MCF 10A (cell line): Measurements from ENCODE around the gene ABHD12. TPM values are rescaled to one million over a fixed set of nuclear protein-coding genes. Genes with fewer than 3 reads are reported as not detected.

Experiments
- BruUV-seq: library from RNA; stranded (reverse); fragments of 400-500 nt; replicated peaks from 2 replicates; lab custom pipeline; 2021; lab: Mats Ljungman, UMichigan
- CTCF ChIA-PET: fragments of 300-600 bp; sonication (Branson Sonifier 250); formaldehyde crosslinking; extraction: SDS; loops from one replicate; lab custom pipeline; 2021; ENCODE audit warnings: antibody characterized with exemption, inconsistent platforms; lab: Yijun Ruan, JAX
- POLR2A ChIA-PET: fragments of 300-600, 350-650 bp; sonication (Branson Sonifier 250); formaldehyde crosslinking; extraction: SDS; loops from one replicate; lab custom pipeline; 2020; ENCODE audit warnings: antibody characterized with exemption, inconsistent platforms; lab: Yijun Ruan, JAX
- DNase-seq: peaks from one replicate; pipeline ENCODE4 v3.0.0-alpha.2; 2018; ENCODE audit not compliant: unreplicated experiment
- H3K27ac Mint-ChIP-seq: one replicate; pipeline ENCODE4 v1.8.0; 2022; ENCODE audit warnings: mild to moderate bottlenecking, low read depth, mixed read lengths; ENCODE audit not compliant: unreplicated experiment
- H3K27me3 Mint-ChIP-seq: one replicate; pipeline ENCODE4 v1.8.0; 2022; ENCODE audit warnings: mixed read lengths; ENCODE audit not compliant: insufficient read depth, unreplicated experiment
- H3K36me3 Mint-ChIP-seq: one replicate; pipeline ENCODE4 v1.8.0; 2022; ENCODE audit warnings: mild to moderate bottlenecking, moderate library complexity, mixed read lengths; ENCODE audit not compliant: insufficient read depth, unreplicated experiment
- H3K4me1 Mint-ChIP-seq: one replicate; pipeline ENCODE4 v1.8.0; 2022; ENCODE audit warnings: mixed read lengths; ENCODE audit not compliant: insufficient read depth, unreplicated experiment
- H3K4me3 Mint-ChIP-seq: one replicate; pipeline ENCODE4 v1.8.0; 2022; ENCODE audit warnings: mild to moderate bottlenecking, moderate library complexity, mixed read lengths; ENCODE audit not compliant: unreplicated experiment
- H3K9me3 Mint-ChIP-seq: one replicate; pipeline ENCODE4 v1.8.0; 2022; ENCODE audit warnings: mixed read lengths; ENCODE audit not compliant: unreplicated experiment
- CTCF ChIP-seq: fragments of 200-600 bp; IDR thresholded peaks from one replicate; pipeline ENCODE4 v1.8.0; 2022; ENCODE audit warnings: antibody characterized with exemption, mild to moderate bottlenecking; ENCODE audit not compliant: unreplicated experiment
- intact Hi-C: fragments of 100-400 bp; cut with micrococcal nuclease; formaldehyde crosslinking; loops from 2 replicates; pipeline ENCODE4 v1.14.1; 2022
- total RNA-seq: library from RNA; stranded (reverse); gene quantifications from 2 replicates; pipeline ENCODE4 v1.2.3, GENCODE V29; 2022

The ABHD12 gene
- total RNA-seq, 1 experiment from 2014 or later = 18.6 TPM

DNA sequence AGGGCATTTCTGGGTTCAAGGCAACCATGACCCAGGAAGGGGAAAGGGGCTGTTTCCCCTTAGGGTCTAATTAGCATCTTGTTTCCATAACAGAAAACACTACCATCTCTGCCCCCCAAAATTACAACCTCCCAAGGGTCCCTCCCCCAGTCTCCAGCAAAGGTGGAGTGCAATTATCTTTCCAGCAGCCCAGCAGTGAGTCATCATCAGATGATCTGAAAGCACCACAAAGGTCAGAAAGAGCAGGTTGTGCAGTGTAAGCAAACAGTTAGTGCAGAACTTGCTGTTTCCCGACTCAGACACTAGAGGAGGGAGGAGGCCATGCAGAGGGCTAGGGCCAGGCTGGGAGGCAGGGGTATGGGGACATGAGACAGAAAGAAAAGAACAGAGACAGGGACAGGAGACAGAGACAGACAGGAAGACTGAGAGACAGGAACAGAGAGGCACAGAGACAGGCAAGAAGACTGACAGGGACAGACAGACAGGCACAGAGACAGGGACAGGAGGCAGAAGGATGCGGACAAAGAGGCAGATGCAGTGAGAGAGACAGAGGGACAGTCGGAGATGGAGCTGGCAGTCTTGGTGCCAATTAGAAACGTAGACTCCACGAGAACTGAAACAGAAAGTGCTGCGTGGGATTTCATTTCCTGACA lies 80.2 kb downstream of the ABHD12 start:
- peak; percentile 30 for TF ChIP-seq CTCF
- peaks cover 32% of the 10 kb centered on the region for H3K4me1 Mint-ChIP-seq
- H3K27me3 Mint-ChIP-seq = no peaks in the 10 kb centered on the region
- H3K4me3 Mint-ChIP-seq = peak overlapping the region; percentile 56
- no peaks in the 10 kb centered on the region for H3K9me3 Mint-ChIP-seq
- H3K36me3 Mint-ChIP-seq = peaks cover 10% of the 10 kb centered on the region
- ChIA-PET CTCF (interaction anchor here (0.5 to 5.6 kb wide), 27 partner anchors 9 to 687 kb away, joined by 3 to 68 read pairs (median 4); no protein-coding TSS in a partner anchor), POLR2A (interaction anchor here (0.7 to 4.7 kb wide), 16 partner anchors 9 to 319 kb away, joined by 3 to 32 read pairs (median 8); partner anchors contain the start of genes ABHD12, APMAP, GINS1 and PYGB)
- DNase-seq = peak; percentile 91
- intact Hi-C loops = loop anchor here (1.0 kb wide), 1 partner anchor 89 kb away; no protein-coding TSS in a partner anchor
- no TSS peak for BruUV-seq
- peak overlapping the region; percentile 88 for H3K27ac Mint-ChIP-seq

DNA sequence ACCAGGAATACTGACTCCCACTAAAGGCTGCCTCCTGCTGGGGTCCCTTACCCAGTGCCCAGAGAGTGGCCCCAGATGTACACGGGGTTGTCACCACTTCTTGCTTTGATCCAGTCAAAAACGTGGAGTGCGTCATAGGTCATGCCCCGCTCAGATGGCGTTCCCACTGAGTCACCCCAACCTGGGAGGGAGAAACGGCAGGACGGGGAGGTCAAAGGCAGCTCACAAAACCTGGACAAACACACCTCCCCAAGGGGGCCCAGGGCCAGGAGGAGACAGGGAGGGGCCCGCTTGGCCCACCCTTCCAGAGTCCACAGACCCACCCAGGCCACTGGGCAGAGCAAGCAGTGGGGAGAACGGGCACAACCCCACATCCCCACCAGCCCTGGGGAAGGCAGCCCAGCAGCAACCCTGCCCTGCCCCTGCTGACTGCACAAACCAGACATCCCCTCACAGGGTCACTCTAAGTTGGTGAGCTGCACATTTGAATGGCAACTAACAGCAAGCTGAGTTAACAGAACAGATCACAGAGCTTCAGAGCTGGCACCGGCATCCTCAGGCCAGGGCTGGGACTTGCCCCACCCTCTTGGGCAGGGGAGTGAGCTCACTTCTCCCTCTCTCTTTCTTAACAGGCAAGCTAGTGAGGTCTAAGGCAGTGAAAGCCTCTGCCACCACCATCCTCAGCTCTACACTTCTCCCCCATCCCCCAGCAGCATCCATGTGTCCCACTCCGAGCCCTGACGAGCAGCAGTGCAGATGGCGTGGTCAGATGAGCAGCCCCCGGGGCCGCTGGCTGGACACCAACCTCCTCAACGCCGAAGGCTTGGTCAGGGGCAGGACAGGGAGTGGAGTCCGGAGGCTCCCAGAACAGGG lies 81.0 kb downstream of the ABHD12 start:
- no TSS peak for BruUV-seq
- no peak for TF ChIP-seq CTCF
- peak overlapping the region; percentile 56 for H3K4me3 Mint-ChIP-seq
- H3K4me1 Mint-ChIP-seq = peaks cover 29% of the 10 kb centered on the region
- peak; percentile 85 for DNase-seq
- H3K36me3 Mint-ChIP-seq = peaks cover 10% of the 10 kb centered on the region
- ChIA-PET POLR2A (interaction anchor here (0.7 to 4.7 kb wide), 14 partner anchors 8 to 379 kb away, joined by 3 to 32 read pairs (median 8); partner anchors contain the start of genes ABHD12, APMAP, GINS1 and PYGB), CTCF (interaction anchor here (0.6 to 5.6 kb wide), 19 partner anchors 9 to 247 kb away, joined by 3 to 68 read pairs (median 4); partner anchors contain the start of gene GINS1)
- H3K27ac Mint-ChIP-seq = peak overlapping the region; percentile 88
- intact Hi-C loops = loop anchor here (1.0 kb wide), 1 partner anchor 90 kb away; no protein-coding TSS in a partner anchor
- H3K9me3 Mint-ChIP-seq = no peaks in the 10 kb centered on the region
- H3K27me3 Mint-ChIP-seq = no peaks in the 10 kb centered on the region

DNA sequence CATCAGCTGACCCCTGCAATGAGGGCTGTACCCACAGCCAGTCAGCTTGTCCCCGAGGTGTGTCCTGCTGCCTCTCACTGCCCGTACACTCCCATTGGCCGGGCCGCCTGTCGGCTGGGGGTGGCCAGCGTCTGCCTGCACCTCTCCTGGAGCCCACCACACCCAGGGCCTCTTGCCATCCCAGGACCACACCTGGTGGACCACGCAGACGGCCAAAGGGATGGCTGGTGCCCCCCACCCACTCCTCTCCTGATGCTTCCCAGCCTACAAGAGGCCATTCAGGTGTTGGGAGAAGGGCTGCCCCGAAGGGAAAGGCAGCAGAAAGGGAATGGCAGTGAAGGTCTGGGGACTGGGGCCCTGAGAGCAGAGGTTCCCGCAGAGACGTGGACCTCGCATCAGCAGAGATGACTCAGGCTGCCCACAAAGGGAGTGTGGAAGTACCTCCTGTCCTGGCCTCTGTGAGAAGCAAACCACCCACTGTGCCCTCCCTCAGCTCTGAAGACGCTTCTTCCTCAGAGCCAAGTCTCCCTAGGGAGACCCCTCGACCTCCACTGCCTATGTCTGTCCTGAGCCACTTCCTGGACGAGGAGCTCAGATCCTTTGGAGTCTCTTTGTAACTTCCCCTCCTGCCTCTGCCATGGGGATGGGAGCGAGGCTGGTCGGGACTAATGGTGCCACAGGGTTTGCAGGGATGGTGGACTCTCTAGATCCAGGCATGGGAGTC lies 81.8 kb downstream of the ABHD12 start:
- POLR2A ChIA-PET = interaction anchor here (1.2 to 4.7 kb wide), 8 partner anchors 10 to 315 kb away, joined by 5 to 32 read pairs (median 10); partner anchors contain the start of genes ABHD12, APMAP, GINS1 and PYGB
- DNase-seq = peak; percentile 50
- no peak for TF ChIP-seq CTCF
- Mint-ChIP-seq H3K36me3 (peaks cover 10% of the 10 kb centered on the region), H3K9me3 (no peaks in the 10 kb centered on the region), H3K4me1 (peaks cover 29% of the 10 kb centered on the region), H3K27me3 (no peaks in the 10 kb centered on the region), H3K27ac (peak overlapping the region; percentile 88), H3K4me3 (peak overlapping the region; percentile 56)
- intact Hi-C loops = no loop called here
- CTCF ChIA-PET = interaction anchor here (0.6 to 5.6 kb wide), 18 partner anchors 8 to 1959 kb away, joined by 3 to 68 read pairs (median 4); partner anchors contain the start of gene GINS1
- BruUV-seq = no TSS peak
